ENCODE results near the gene AFAP1. TPM values are rescaled to one million over a fixed set of nuclear protein-coding genes. Genes with fewer than 3 reads are reported as not detected.
A peak's percentile ranks its signal among the peaks of the same experiment; 100 is the strongest.

AFAP1 gene
- total RNA-seq, 1 donor from 2014 or later, result 6.8 TPM

DNA sequence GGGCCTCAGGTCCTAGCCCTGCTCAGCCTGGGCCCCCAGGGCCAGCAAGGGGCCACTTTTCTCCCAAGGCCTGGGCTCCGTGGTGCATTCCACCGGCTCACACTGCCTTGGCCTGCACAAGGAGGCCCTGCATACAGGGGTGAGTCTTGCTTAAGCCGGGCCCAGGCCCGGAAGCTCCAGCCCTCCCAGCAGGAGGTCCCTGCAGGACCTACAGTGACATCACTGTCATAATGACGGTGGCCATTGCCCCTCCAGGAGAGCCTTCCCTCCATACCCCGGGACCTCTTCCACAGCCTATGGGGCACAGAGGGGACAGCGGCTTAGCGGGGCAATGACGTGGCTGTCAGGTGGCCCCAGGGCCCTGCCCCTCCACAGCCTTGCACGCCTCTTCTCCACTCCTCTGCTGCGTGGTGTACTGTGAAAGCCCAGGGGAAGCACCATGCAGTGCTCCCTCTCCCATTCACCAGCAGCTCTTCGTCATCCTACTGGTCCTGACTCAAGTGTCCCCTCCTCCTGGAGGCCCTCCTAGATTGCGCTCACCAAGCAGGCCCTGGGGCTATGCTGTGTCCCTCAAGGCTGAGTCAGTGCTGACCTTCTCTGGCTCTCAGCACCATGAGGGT is 32.3 kb upstream of the AFAP1 start:
- Histone ChIP-seq H3K4me3 (ENCODE audit: low read depth, low read length) (no peak overlapping the region), H3K36me3 (ENCODE audit: control insufficient read depth, insufficient read depth, low read length) (no peaks in the 10 kb centered on the region), H3K27me3 (ENCODE audit: control insufficient read depth, insufficient read depth, low read length) (no peaks in the 10 kb centered on the region)
- DNase-seq (ENCODE audit: low read depth) (peak; percentile 37), FAIRE-seq (no peak)
- TF ChIP-seq, protein P1, sequence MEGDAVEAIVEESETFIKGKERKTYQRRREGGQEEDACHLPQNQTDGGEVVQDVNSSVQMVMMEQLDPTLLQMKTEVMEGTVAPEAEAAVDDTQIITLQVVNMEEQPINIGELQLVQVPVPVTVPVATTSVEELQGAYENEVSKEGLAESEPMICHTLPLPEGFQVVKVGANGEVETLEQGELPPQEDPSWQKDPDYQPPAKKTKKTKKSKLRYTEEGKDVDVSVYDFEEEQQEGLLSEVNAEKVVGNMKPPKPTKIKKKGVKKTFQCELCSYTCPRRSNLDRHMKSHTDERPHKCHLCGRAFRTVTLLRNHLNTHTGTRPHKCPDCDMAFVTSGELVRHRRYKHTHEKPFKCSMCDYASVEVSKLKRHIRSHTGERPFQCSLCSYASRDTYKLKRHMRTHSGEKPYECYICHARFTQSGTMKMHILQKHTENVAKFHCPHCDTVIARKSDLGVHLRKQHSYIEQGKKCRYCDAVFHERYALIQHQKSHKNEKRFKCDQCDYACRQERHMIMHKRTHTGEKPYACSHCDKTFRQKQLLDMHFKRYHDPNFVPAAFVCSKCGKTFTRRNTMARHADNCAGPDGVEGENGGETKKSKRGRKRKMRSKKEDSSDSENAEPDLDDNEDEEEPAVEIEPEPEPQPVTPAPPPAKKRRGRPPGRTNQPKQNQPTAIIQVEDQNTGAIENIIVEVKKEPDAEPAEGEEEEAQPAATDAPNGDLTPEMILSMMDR (IDR thresholded peaks at IDR 0.05; ENCODE audit: insufficient read depth, low read length, severe bottlenecking), result no peak

DNA sequence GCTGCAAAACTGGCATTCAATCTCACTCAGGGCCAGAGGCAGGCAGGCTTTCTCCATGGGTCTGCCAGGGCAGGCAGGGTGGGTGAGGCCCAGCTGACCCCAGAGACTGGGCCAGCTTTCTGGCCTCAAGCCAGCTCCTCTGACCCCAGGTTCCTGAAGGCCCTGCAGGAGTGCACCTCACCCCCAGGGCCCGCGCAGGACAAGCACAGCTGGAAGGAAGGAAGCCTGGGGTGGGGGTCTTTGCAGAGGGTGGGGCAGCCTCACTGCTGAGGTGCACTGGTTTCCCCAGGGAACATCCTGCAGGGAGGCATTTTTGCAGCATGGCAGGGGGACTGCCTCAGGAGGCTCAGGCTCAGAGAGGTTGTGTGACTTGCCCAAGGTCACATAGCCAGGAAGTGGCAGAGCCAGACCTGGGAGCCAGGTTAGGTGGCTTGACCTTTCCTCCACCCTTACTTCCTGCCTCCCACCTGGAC is 31.5 kb upstream of the AFAP1 start:
- TF ChIP-seq, protein P1 (IDR thresholded peaks at IDR 0.05; ENCODE audit: insufficient read depth, low read length, severe bottlenecking), result no peak

DNA sequence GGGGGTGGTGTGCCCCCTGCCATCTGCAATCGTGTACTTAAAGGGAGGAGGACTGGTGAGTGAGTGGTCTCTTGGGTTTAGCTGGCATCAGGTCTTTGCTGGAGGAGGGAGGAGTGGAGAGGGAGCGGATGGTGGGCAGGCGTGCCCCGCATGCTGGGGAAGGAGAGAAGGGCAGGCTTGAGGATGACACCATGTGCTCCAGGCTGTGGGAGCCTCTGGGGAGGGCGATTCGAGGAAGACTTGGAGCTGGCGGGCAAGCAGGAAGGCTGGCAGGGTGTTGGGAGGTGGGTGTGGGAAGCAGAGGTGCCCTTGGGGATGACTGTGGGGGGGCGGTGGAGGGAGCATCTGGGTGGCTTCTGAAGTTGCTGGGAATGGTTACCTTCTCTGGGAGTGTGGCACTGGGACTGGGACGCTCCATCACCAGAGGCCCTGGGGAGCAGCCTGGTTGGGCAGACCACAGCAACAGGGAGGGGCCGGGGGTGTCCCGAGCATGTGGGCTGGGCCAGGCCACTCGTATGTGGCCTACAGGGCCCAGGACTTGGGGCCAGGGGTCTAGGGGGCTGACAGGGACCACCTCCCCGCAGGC is 30.8 kb upstream of the AFAP1 start:
- no peak overlapping the region for H3K4me3 ChIP-seq (ENCODE audit: low read depth, low read length)
- FAIRE-seq, result no peak
- no peak for DNase-seq (ENCODE audit: low read depth)
- no peaks in the 10 kb centered on the region for H3K36me3 ChIP-seq (ENCODE audit: control insufficient read depth, insufficient read depth, low read length)
- H3K27me3 ChIP-seq (ENCODE audit: control insufficient read depth, insufficient read depth, low read length), result no peaks in the 10 kb centered on the region
- TF ChIP-seq, protein P1 (IDR thresholded peaks at IDR 0.05; ENCODE audit: insufficient read depth, low read length, severe bottlenecking), result no peak

More for the DNA sequence above, 31.5 kb upstream of the AFAP1 start:
- Histone ChIP-seq H3K4me3 (ENCODE audit: low read depth, low read length) (no peak overlapping the region), H3K27me3 (ENCODE audit: control insufficient read depth, insufficient read depth, low read length) (no peaks in the 10 kb centered on the region), H3K36me3 (ENCODE audit: control insufficient read depth, insufficient read depth, low read length) (no peaks in the 10 kb centered on the region)
- FAIRE-seq (no peak), DNase-seq (ENCODE audit: low read depth) (no peak)

DNA sequence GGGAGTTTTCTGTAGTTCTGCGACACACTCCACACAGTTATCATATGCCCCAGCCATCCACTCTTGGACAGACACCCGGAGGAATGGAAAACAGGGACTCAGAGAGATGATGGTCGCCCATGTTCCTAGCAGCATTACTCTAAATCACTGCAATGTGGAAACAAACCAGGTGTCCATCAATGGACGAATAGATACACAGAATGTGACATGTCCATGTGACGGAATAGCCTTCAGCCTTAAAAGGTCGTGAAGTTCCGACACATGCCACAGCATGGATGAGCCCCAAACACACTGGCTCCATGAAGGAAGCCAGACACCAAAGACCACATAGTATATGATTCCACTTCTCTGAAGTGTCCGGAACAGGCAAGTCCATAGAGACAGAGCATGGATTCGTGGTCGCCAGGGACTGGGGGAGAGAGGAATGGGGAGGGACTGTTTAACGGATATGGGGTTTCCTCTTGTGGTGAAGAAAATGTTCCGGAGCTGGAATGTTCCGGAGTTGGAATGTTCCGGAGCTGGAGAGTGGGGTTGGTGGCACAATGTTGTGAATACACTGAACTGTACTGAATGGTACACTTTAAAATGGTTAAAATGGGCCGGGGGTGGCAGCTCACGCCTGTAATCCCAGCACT is 28.7 kb upstream of the AFAP1 start:
- FAIRE-seq (peak; percentile 23), DNase-seq (ENCODE audit: low read depth) (no peak)
- TF ChIP-seq, protein P1 (IDR thresholded peaks at IDR 0.05; ENCODE audit: insufficient read depth, low read length, severe bottlenecking), result no peak
- no peaks in the 10 kb centered on the region for H3K36me3 ChIP-seq (ENCODE audit: control insufficient read depth, insufficient read depth, low read length)
- no peak overlapping the region for H3K4me3 ChIP-seq (ENCODE audit: low read depth, low read length)
- H3K27me3 ChIP-seq (ENCODE audit: control insufficient read depth, insufficient read depth, low read length), result no peaks in the 10 kb centered on the region

DNA sequence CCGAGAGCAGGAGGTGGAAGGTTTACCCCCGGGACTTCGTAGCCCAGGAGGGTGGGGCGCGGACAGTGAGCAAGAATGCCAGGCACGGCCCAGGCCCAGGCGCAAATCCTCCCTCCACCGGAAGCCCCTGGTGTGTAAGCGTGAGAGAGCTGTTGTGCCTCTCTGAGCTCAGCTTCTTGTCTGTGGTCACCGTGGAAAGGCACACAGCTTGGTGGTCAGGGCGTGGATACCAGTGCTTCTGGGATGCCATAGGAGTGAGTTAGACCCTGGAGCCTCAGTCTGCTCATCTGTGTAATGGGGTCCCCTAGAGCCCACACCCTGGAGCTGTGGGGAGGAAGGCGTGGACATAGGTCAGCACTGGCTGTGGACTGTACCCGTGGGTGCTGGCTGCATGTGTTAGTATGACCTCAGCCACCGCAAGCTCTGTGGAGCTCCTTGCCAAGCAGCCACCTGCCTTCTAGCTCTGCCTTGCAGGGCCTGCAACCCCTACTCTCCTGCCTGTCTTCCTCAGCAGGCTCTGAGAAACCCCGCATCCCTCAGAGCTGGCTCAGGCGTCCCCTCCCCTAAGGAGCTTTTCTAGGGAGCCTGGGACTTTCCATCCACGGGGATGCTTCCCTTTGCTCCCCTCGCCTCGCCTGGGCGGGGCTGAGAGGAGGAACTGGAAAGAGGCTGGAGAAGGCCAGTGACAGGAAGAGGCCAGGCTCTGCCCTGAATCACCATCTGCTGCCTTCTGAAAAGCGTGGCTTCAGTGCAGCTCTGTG is 28.0 kb upstream of the AFAP1 start:
- Histone ChIP-seq H3K36me3 (ENCODE audit: control insufficient read depth, insufficient read depth, low read length) (no peaks in the 10 kb centered on the region), H3K4me3 (ENCODE audit: low read depth, low read length) (no peak overlapping the region), H3K27me3 (ENCODE audit: control insufficient read depth, insufficient read depth, low read length) (no peaks in the 10 kb centered on the region)
- TF ChIP-seq, protein P1 (IDR thresholded peaks at IDR 0.05; ENCODE audit: insufficient read depth, low read length, severe bottlenecking), result no peak
- FAIRE-seq (peak; percentile 79), DNase-seq (ENCODE audit: low read depth) (peak; percentile 26)

Measured in bronchial epithelial cell (primary cell).